ENCODE measurements around the gene RASSF5. TPM values are rescaled to one million over a fixed set of nuclear protein-coding genes. Genes with fewer than 3 reads are reported as not detected.

The RASSF5 gene
- total RNA-seq, 1 experiment from 2014 or later = 12.4 TPM

- no peak overlapping the region for H3K4me3 ChIP-seq
- H3K4me2 ChIP-seq = no peak overlapping the region
- ChIA-PET CTCF (no interaction called here), POLR2A (ENCODE audit: unreplicated experiment) (no interaction called here)
- no peak overlapping the region for H2AFZ ChIP-seq
- DNase-seq = no peak
- H3K27ac ChIP-seq = no peak overlapping the region
- intact Hi-C loops (cut with micrococcal nuclease; ENCODE audit: unreplicated experiment) = no loop called here
- TF ChIP-seq, protein P1, sequence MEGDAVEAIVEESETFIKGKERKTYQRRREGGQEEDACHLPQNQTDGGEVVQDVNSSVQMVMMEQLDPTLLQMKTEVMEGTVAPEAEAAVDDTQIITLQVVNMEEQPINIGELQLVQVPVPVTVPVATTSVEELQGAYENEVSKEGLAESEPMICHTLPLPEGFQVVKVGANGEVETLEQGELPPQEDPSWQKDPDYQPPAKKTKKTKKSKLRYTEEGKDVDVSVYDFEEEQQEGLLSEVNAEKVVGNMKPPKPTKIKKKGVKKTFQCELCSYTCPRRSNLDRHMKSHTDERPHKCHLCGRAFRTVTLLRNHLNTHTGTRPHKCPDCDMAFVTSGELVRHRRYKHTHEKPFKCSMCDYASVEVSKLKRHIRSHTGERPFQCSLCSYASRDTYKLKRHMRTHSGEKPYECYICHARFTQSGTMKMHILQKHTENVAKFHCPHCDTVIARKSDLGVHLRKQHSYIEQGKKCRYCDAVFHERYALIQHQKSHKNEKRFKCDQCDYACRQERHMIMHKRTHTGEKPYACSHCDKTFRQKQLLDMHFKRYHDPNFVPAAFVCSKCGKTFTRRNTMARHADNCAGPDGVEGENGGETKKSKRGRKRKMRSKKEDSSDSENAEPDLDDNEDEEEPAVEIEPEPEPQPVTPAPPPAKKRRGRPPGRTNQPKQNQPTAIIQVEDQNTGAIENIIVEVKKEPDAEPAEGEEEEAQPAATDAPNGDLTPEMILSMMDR (conservative IDR thresholded peaks at IDR 0.05) = no peak
- TF ChIP-seq EZH2 (IDR thresholded peaks at IDR 0.05; ENCODE audit: low read depth) = no peak
- peaks cover 16% of the 10 kb centered on the region for H3K4me1 ChIP-seq (replicated peaks; ENCODE audit: insufficient read depth)
- H3K36me3 ChIP-seq (ENCODE audit: low read depth) = no peaks in the 10 kb centered on the region
- H3K79me2 ChIP-seq (ENCODE audit: low read depth) = no peaks in the 10 kb centered on the region
- BruUV-seq (replicated peaks) = no TSS peak
- no peaks in the 10 kb centered on the region for H3K9me3 ChIP-seq (ENCODE audit: insufficient read depth, low read depth)
- no peaks in the 10 kb centered on the region for H3K9me2 ChIP-seq (ENCODE audit: insufficient read depth)
- H4K20me1 ChIP-seq (ENCODE audit: insufficient read depth) = no peaks in the 10 kb centered on the region; the same call in 1 of the 2 replicates
- H3F3A ChIP-seq (ENCODE audit: insufficient read depth, low read depth) = peaks cover 4% of the 10 kb centered on the region; the same call in 1 of the 2 replicates
- no peaks in the 10 kb centered on the region for H3K27me3 ChIP-seq (ENCODE audit: insufficient read depth, low read depth)
Observed at GRCh38 chr1:206558794-206559671, 51.7 kb downstream of the RASSF5 start.

DNA sequence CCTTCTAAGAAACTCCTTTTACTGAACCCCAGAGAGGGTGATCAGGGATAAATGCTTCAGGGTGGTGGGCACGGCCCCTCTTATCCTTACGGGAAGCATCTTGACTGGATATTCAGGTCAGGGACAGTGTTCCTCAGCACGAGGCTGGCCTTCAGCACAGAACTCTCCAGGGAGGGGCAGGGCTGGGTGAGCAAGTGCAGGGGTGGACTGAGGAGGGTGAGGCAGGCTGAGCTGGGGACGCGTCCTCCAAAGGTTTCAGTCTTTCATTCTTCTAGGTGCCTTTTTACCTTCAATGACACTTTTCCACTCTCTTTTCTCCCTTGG, 52.3 kb downstream of the RASSF5 start:
- no peaks in the 10 kb centered on the region for H3K9me3 ChIP-seq (ENCODE audit: insufficient read depth, low read depth)
- ChIA-PET POLR2A (ENCODE audit: unreplicated experiment) (no interaction called here), CTCF (no interaction called here)
- H3K4me2 ChIP-seq = no peak overlapping the region
- no peak overlapping the region for H3K27ac ChIP-seq
- no TSS peak for BruUV-seq (replicated peaks)
- no peaks in the 10 kb centered on the region; the same call in 1 of the 2 replicates for H4K20me1 ChIP-seq (ENCODE audit: insufficient read depth)
- intact Hi-C loops (cut with micrococcal nuclease; ENCODE audit: unreplicated experiment) = no loop called here
- no peak overlapping the region for H3K4me3 ChIP-seq
- peaks cover 4% of the 10 kb centered on the region; the same call in 1 of the 2 replicates for H3F3A ChIP-seq (ENCODE audit: insufficient read depth, low read depth)
- no peaks in the 10 kb centered on the region for H3K9me2 ChIP-seq (ENCODE audit: insufficient read depth)
- TF ChIP-seq EZH2 (IDR thresholded peaks at IDR 0.05; ENCODE audit: low read depth) = no peak
- TF ChIP-seq, protein P1 (conservative IDR thresholded peaks at IDR 0.05) = no peak
- DNase-seq = no peak
- no peaks in the 10 kb centered on the region for H3K27me3 ChIP-seq (ENCODE audit: insufficient read depth, low read depth)
- H3K36me3 ChIP-seq (ENCODE audit: low read depth) = no peaks in the 10 kb centered on the region
- H2AFZ ChIP-seq = no peak overlapping the region
- H3K4me1 ChIP-seq (replicated peaks; ENCODE audit: insufficient read depth) = peaks cover 16% of the 10 kb centered on the region
- no peaks in the 10 kb centered on the region for H3K79me2 ChIP-seq (ENCODE audit: low read depth)

DNA sequence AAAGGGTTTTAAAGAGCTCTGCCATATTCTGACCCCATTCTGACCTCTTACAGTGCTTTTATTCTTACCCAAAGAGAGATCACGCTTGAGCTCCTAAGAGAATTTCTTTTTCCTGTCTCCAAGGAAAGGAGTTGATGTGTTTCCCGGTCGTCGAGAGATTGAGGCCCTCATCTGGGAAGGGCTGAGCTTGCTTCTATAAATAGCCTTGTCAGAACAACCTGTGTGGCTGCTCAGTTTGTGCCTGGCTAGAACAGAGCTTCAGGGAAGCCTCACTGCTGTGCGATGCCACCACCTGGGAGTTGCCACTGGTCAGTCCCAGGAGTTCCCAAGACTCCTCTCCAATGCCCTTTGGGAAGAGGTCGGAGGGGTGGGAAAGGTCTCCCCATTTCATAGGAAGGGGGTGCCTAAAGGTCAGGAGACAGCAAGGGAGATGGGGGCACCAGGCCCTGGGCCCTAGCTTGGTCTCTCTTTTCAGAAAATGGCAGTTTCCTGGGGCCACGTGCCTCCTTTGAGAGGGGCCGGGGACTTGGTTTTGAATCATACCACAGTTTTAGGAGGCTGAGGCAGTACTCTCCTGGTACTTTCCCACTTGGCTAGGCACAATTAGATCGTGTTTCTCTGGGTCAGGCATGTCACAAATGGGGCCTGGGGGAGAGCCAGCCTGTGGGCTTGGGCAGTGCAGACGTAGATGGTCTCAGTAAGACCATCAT, 52.8 kb downstream of the RASSF5 start:
- Histone ChIP-seq H2AFZ (no peak overlapping the region), H3K9me3 (ENCODE audit: insufficient read depth, low read depth) (no peaks in the 10 kb centered on the region), H3K4me3 (no peak overlapping the region), H3K4me2 (no peak overlapping the region), H3K9me2 (ENCODE audit: insufficient read depth) (no peaks in the 10 kb centered on the region), H4K20me1 (ENCODE audit: insufficient read depth) (no peaks in the 10 kb centered on the region; the same call in 1 of the 2 replicates), H3K27me3 (ENCODE audit: insufficient read depth, low read depth) (no peaks in the 10 kb centered on the region), H3K4me1 (replicated peaks; ENCODE audit: insufficient read depth) (peaks cover 16% of the 10 kb centered on the region), H3K36me3 (ENCODE audit: low read depth) (no peaks in the 10 kb centered on the region), H3K79me2 (ENCODE audit: low read depth) (no peaks in the 10 kb centered on the region), H3K27ac (no peak overlapping the region), H3F3A (ENCODE audit: insufficient read depth, low read depth) (peaks cover 4% of the 10 kb centered on the region; the same call in 1 of the 2 replicates)
- POLR2A ChIA-PET (ENCODE audit: unreplicated experiment) = no interaction called here
- CTCF ChIA-PET = no interaction called here
- intact Hi-C loops (cut with micrococcal nuclease; ENCODE audit: unreplicated experiment) = no loop called here
- DNase-seq = no peak
- no TSS peak for BruUV-seq (replicated peaks)
- TF ChIP-seq, protein P1 (conservative IDR thresholded peaks at IDR 0.05) = no peak

Data from PC-9 (cell line).